HepG2 (cell line): ENCODE measurements around the gene DEPDC1B. TPM values are rescaled to one million over a fixed set of nuclear protein-coding genes. Genes with fewer than 3 reads are reported as not detected.

Experiments
- EZH2 ChIP-seq: conservative IDR thresholded peaks from 2 replicates; pipeline ENCODE4 v1.6.1; 2012; ENCODE audit warnings: mild to moderate bottlenecking, low read depth, low read length, moderate library complexity
- FOXM1 ChIP-seq: sonication (generic); formaldehyde crosslinking; IDR thresholded peaks from 2 replicates; pipeline ENCODE4 v1.5.0; 2020; ENCODE audit warnings: missing genetic modification reagents
- GPN1 ChIP-seq: sonication (generic); formaldehyde crosslinking; IDR thresholded peaks from 2 replicates; pipeline ENCODE4 v1.5.1; 2020; ENCODE audit warnings: missing genetic modification reagents, borderline replicate concordance
- KMT2A ChIP-seq: sonication (generic); formaldehyde crosslinking; IDR thresholded peaks from 2 replicates; pipeline ENCODE4 v1.4.0; 2020; ENCODE audit warnings: missing genetic modification reagents
- PHF21A ChIP-seq: sonication (generic); formaldehyde crosslinking; IDR thresholded peaks from 2 replicates; pipeline ENCODE4 v1.5.0; 2020; ENCODE audit warnings: mild to moderate bottlenecking, missing genetic modification reagents
- SETDB1 ChIP-seq: sonication (generic); formaldehyde crosslinking; IDR thresholded peaks from 2 replicates; pipeline ENCODE4 v1.5.1; 2020; ENCODE audit warnings: missing genetic modification reagents, mild to moderate bottlenecking, borderline replicate concordance
- SNRNP70 ChIP-seq: fragments of 200-400 bp; formaldehyde crosslinking; IDR thresholded peaks from 2 replicates; pipeline ENCODE4 v1.6.1; 2017; ENCODE audit warnings: mild to moderate bottlenecking, low read depth, low read length, moderate library complexity
- THYN1 ChIP-seq: sonication (generic); formaldehyde crosslinking; IDR thresholded peaks from 2 replicates; pipeline ENCODE4 v1.8.1; 2023; ENCODE audit warnings: low read depth, mild to moderate bottlenecking, moderate library complexity, missing genetic modification reagents, borderline replicate concordance
- ZNF235 ChIP-seq: sonication (generic); formaldehyde crosslinking; IDR thresholded peaks from 2 replicates; pipeline ENCODE4 v1.8.1; 2023; ENCODE audit warnings: mild to moderate bottlenecking, missing genetic modification reagents, borderline replicate concordance
- ZNF335 ChIP-seq: sonication (generic); formaldehyde crosslinking; IDR thresholded peaks from 2 replicates; pipeline ENCODE4 v1.4.0; 2020; ENCODE audit warnings: missing genetic modification reagents
- ZNF430 ChIP-seq: sonication (generic); formaldehyde crosslinking; IDR thresholded peaks from 2 replicates; pipeline ENCODE4 v1.9.0; 2021; ENCODE audit warnings: mild to moderate bottlenecking, missing genetic modification reagents
- ZNF883 ChIP-seq: sonication (generic); formaldehyde crosslinking; IDR thresholded peaks from 2 replicates; pipeline ENCODE4 v1.5.1; 2020; ENCODE audit warnings: mild to moderate bottlenecking, missing genetic modification reagents; ENCODE audit errors: not compliant biosample characterization
- polyA plus RNA-seq, 8 experiments: library from polyadenylated mRNA; depleted of rRNA in 3 of 8; stranded (reverse) in 7 of 8; unstranded in 1 of 8; fragments of >200 nt; fragmentation: Illumina TruSeq in 4 of 8; extraction: Trizol in 4 of 8; gene quantifications; 2 replicates each; pipeline versions ENCODE4 v1.2.1 to v1.2.3, GENCODE V29; 2011 to 2016; ENCODE audit warnings: low read depth in 4 of 8, missing spikeins in 1 of 8, mixed read lengths in 1 of 8; ENCODE audit not compliant: insufficient read depth in 1 of 8
- total RNA-seq, 5 experiments: library from RNA; depleted of rRNA; stranded (reverse); fragments of >200 nt; fragmentation: Illumina TruSeq; extraction: Trizol; gene quantifications; 2 replicates each; pipeline ENCODE4 v1.2.3, GENCODE V29; 2016; ENCODE audit warnings: low read depth in 1 of 5
- TF ChIP-seq, protein P1 (sequence below): sonication (generic); formaldehyde crosslinking; IDR thresholded peaks from 2 replicates; pipeline ENCODE4 v1.5.1; 2020; ENCODE audit warnings: missing genetic modification reagents, mild to moderate bottlenecking, borderline replicate concordance
- TF ChIP-seq, protein P2 (sequence below): sonication (generic); formaldehyde crosslinking; IDR thresholded peaks from 2 replicates; pipeline ENCODE4 v1.5.0; 2020; ENCODE audit warnings: mild to moderate bottlenecking, missing genetic modification reagents
- TF ChIP-seq, protein P3 (sequence below): sonication (generic); formaldehyde crosslinking; IDR thresholded peaks from 2 replicates; pipeline ENCODE4 v1.4.0; 2020; ENCODE audit warnings: missing genetic modification reagents
- TF ChIP-seq, protein P4 (sequence below): sonication (generic); formaldehyde crosslinking; IDR thresholded peaks from 2 replicates; pipeline ENCODE4 v1.4.0; 2020; ENCODE audit warnings: missing genetic modification reagents
- TF ChIP-seq, protein P5 (sequence below): sonication (generic); formaldehyde crosslinking; IDR thresholded peaks from 2 replicates; pipeline ENCODE4 v1.8.1; 2023; ENCODE audit warnings: mild to moderate bottlenecking, moderate library complexity, missing genetic modification reagents
- TF ChIP-seq, protein P6 (sequence below): sonication (generic); formaldehyde crosslinking; IDR thresholded peaks from 2 replicates; pipeline ENCODE4 v1.8.1; 2022; ENCODE audit warnings: low read depth, mild to moderate bottlenecking, missing genetic modification reagents

DEPDC1B gene
- total and polyA plus RNA-seq, 2 of the 13 experiments (the other 11 are each of a cell fraction or from before 2014, with no cell fraction given) = 29.5 to 51.3 TPM

DNA sequence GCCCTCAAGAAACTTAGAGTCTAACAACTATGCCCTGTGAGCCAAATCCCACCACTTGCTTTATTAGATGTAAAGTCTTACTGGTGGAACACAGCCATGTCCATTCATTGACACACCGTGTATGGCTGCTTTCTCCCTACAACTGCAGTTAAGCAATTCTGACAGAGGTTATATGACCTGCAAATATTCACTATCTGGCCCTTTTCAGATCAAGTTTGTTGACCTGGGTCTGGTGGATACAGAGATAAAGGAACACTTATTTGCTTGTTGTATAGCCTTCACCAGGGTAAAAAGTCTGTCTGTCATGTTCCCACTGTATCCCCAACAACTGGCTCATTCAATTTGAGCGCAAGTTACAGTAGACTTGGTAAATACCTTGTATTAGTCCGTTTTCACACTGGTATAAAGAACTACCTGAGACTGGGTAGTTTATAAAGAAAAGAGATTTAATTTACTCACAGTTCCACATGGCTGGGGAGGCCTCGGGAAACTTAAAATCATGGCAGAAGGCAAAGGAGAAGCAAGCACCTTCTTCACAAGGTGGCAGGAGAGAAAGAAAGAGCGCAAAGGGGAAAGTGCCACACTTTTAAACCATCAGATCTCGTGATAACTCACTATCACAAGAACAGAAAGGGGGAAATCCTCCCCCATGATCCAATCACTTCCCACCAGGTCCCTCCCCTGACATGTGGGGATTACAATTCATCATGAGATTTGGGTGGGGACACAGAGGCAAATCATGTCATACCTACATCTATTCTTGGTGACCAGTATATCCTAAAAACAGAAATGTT is 27.9 kb downstream of the DEPDC1B start (continued):
- TF ChIP-seq ZNF235 (CRISPR knock-in tag) = no peak
- no peak for TF ChIP-seq ZNF335
- TF ChIP-seq KMT2A = peak; percentile 62; the same call in 1 of the 2 replicates
- no peak for TF ChIP-seq SNRNP70
- TF ChIP-seq THYN1 (CRISPR knock-in tag) = no peak
- no peak for TF ChIP-seq GPN1 (CRISPR knock-in tag)
- no peak for TF ChIP-seq FOXM1 (CRISPR knock-in tag)
- TF ChIP-seq, protein P1, sequence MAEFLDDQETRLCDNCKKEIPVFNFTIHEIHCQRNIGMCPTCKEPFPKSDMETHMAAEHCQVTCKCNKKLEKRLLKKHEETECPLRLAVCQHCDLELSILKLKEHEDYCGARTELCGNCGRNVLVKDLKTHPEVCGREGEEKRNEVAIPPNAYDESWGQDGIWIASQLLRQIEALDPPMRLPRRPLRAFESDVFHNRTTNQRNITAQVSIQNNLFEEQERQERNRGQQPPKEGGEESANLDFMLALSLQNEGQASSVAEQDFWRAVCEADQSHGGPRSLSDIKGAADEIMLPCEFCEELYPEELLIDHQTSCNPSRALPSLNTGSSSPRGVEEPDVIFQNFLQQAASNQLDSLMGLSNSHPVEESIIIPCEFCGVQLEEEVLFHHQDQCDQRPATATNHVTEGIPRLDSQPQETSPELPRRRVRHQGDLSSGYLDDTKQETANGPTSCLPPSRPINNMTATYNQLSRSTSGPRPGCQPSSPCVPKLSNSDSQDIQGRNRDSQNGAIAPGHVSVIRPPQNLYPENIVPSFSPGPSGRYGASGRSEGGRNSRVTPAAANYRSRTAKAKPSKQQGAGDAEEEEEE = no peak
- peak; percentile 66; the same call in 1 of the 2 replicates for TF ChIP-seq PHF21A (CRISPR knock-in tag)
- TF ChIP-seq, protein P2, sequence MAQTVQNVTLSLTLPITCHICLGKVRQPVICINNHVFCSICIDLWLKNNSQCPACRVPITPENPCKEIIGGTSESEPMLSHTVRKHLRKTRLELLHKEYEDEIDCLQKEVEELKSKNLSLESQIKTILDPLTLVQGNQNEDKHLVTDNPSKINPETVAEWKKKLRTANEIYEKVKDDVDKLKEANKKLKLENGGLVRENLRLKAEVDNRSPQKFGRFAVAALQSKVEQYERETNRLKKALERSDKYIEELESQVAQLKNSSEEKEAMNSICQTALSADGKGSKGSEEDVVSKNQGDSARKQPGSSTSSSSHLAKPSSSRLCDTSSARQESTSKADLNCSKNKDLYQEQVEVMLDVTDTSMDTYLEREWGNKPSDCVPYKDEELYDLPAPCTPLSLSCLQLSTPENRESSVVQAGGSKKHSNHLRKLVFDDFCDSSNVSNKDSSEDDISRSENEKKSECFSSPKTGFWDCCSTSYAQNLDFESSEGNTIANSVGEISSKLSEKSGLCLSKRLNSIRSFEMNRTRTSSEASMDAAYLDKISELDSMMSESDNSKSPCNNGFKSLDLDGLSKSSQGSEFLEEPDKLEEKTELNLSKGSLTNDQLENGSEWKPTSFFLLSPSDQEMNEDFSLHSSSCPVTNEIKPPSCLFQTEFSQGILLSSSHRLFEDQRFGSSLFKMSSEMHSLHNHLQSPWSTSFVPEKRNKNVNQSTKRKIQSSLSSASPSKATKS = 0 out of 2 replicates have a peak, but pooled peaks have one; percentile 50
- TF ChIP-seq SETDB1 = no peak
- no peak for TF ChIP-seq EZH2
- no peak for TF ChIP-seq ZNF430 (CRISPR knock-in tag)
- TF ChIP-seq, protein P3, sequence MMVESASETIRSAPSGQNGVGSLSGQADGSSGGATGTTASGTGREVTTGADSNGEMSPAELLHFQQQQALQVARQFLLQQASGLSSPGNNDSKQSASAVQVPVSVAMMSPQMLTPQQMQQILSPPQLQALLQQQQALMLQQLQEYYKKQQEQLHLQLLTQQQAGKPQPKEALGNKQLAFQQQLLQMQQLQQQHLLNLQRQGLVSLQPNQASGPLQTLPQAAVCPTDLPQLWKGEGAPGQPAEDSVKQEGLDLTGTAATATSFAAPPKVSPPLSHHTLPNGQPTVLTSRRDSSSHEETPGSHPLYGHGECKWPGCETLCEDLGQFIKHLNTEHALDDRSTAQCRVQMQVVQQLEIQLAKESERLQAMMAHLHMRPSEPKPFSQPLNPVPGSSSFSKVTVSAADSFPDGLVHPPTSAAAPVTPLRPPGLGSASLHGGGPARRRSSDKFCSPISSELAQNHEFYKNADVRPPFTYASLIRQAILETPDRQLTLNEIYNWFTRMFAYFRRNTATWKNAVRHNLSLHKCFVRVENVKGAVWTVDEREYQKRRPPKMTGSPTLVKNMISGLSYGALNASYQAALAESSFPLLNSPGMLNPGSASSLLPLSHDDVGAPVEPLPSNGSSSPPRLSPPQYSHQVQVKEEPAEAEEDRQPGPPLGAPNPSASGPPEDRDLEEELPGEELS = peak; percentile 97
- TF ChIP-seq, protein P4, sequence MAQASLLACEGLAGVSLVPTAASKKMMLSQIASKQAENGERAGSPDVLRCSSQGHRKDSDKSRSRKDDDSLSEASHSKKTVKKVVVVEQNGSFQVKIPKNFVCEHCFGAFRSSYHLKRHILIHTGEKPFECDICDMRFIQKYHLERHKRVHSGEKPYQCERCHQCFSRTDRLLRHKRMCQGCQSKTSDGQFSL = no peak
- TF ChIP-seq ZNF883 (CRISPR knock-in tag) = no peak
- TF ChIP-seq, protein P5, sequence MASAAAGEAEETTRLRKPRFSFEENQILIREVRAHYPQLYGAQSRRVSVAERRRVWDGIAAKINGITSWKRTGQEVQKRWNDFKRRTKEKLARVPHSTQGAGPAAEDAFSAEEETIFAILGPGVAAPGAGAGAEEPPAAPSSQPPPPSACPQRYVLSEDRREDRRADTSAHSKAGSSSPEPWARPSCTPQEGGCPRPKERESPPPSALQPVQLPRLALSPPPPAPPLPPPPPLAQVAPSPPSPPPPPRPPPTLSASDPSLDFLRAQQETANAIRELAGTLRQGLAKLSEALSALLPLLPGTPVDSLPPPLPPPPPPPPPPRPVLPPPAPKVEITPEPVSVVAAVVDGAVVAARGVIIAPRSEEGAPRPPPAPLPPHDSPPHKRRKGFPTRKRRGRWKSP (CRISPR knock-in tag) = peak; percentile 23; the same call in 1 of the 2 replicates
- TF ChIP-seq, protein P6, sequence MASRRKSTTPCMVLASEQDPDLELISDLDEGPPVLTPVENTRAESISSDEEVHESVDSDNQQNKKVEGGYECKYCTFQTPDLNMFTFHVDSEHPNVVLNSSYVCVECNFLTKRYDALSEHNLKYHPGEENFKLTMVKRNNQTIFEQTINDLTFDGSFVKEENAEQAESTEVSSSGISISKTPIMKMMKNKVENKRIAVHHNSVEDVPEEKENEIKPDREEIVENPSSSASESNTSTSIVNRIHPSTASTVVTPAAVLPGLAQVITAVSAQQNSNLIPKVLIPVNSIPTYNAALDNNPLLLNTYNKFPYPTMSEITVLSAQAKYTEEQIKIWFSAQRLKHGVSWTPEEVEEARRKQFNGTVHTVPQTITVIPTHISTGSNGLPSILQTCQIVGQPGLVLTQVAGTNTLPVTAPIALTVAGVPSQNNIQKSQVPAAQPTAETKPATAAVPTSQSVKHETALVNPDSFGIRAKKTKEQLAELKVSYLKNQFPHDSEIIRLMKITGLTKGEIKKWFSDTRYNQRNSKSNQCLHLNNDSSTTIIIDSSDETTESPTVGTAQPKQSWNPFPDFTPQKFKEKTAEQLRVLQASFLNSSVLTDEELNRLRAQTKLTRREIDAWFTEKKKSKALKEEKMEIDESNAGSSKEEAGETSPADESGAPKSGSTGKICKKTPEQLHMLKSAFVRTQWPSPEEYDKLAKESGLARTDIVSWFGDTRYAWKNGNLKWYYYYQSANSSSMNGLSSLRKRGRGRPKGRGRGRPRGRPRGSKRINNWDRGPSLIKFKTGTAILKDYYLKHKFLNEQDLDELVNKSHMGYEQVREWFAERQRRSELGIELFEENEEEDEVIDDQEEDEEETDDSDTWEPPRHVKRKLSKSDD (CRISPR knock-in tag) = no peak
